IMR-90 (cell line): ENCODE results near the gene SEZ6L. TPM values are rescaled to one million over a fixed set of nuclear protein-coding genes. Genes with fewer than 3 reads are reported as not detected.

ENCODE experiments used
- ATAC-seq: fragments of 200-7000 bp; cut with Tn5 transposase; 2 replicates; pipeline ENCODE4 v1.9.1; 2020; ENCODE audit warnings: low read depth, mild to moderate bottlenecking, moderate library complexity
- BruUV-seq: library from RNA; stranded (reverse); fragments of 400-500 nt; replicated peaks from 2 replicates; lab custom pipeline; 2021; lab: Mats Ljungman, UMichigan
- CTCF ChIA-PET: fragments of 300-600 bp; formaldehyde crosslinking; extraction: SDS; loops from one replicate; lab custom pipeline; 2021; ENCODE audit warnings: antibody characterized with exemption; lab: Yijun Ruan, JAX
- POLR2A ChIA-PET: fragments of 300-600 bp; sonication (Branson Sonifier 250); formaldehyde crosslinking; loops from one replicate; lab custom pipeline; 2022; ENCODE audit warnings: antibody characterized with exemption; ENCODE audit not compliant: unreplicated experiment; lab: Charles Lee
- DNase-seq: peaks from one replicate; pipeline ENCODE4 v3.0.0; 2013
- H2AFZ ChIP-seq: replicated peaks from 2 replicates; pipeline ENCODE3; 2013; ENCODE audit warnings: low read length, mild to moderate bottlenecking; ENCODE audit not compliant: poor library complexity
- H2AK5ac ChIP-seq: 2 replicates; pipeline ENCODE4 v1.6.1; 2013; ENCODE audit warnings: low read depth, low read length, inconsistent platforms
- H2AK9ac ChIP-seq: replicated peaks from 2 replicates; pipeline ENCODE3; 2013; ENCODE audit warnings: mild to moderate bottlenecking, low read depth, low read length, moderate library complexity; ENCODE audit not compliant: poor library complexity
- H2BK120ac ChIP-seq: 2 replicates; pipeline ENCODE4 v1.6.1; 2013; ENCODE audit warnings: low read depth, low read length, inconsistent platforms
- H2BK15ac ChIP-seq: 3 replicates; pipeline ENCODE4 v1.6.1; 2013; ENCODE audit warnings: low read depth, low read length, inconsistent platforms
- H2BK20ac ChIP-seq: 2 replicates; pipeline ENCODE4 v1.6.1; 2013; ENCODE audit warnings: low read depth, mild to moderate bottlenecking, inconsistent platforms, low read length, moderate library complexity
- H2BK5ac ChIP-seq: 2 replicates; pipeline ENCODE4 v1.6.1; 2013; ENCODE audit warnings: mild to moderate bottlenecking, low read depth, low read length, inconsistent platforms; ENCODE audit not compliant: poor library complexity, severe bottlenecking
- H3K14ac ChIP-seq: replicated peaks from 2 replicates; pipeline ENCODE4 v1.6.1; 2013; ENCODE audit warnings: low read depth, low read length, inconsistent platforms
- H3K18ac ChIP-seq: 2 replicates; pipeline ENCODE4 v1.6.1; 2013; ENCODE audit warnings: low read depth, low read length, control low read depth
- H3K23ac ChIP-seq: 2 replicates; pipeline ENCODE4 v1.6.1; 2013; ENCODE audit warnings: low read depth, low read length, inconsistent platforms
- H3K27ac ChIP-seq: 2 replicates; pipeline ENCODE4 v1.5.1; 2013; ENCODE audit warnings: mild to moderate bottlenecking, control low read depth, low read length; ENCODE audit not compliant: insufficient read depth
- H3K27me3 ChIP-seq: 2 replicates; pipeline ENCODE4 v1.6.1; 2013; ENCODE audit warnings: low read length; ENCODE audit not compliant: control insufficient read depth, insufficient read depth
- H3K36me3 ChIP-seq: 2 replicates; pipeline ENCODE4 v1.6.1; 2013; ENCODE audit warnings: low read length, mixed read lengths; ENCODE audit not compliant: control insufficient read depth, insufficient read depth
- H3K4ac ChIP-seq: 2 replicates; pipeline ENCODE4 v1.6.1; 2013; ENCODE audit warnings: low read depth, low read length, inconsistent platforms
- H3K4me1 ChIP-seq: 2 replicates; pipeline ENCODE4 v1.6.1; 2013; ENCODE audit warnings: low read length, mixed read lengths; ENCODE audit not compliant: control insufficient read depth, insufficient read depth
- H3K4me2 ChIP-seq: 2 replicates; pipeline ENCODE4 v1.6.1; 2013; ENCODE audit warnings: low read depth, mild to moderate bottlenecking, control low read depth, low read length, moderate library complexity
- H3K4me3 ChIP-seq: 2 replicates; pipeline ENCODE4 v1.5.1; 2013; ENCODE audit warnings: low read depth, mild to moderate bottlenecking, control low read depth, low read length, moderate library complexity; ENCODE audit not compliant: insufficient read depth
- H3K56ac ChIP-seq: 2 replicates; pipeline ENCODE4 v1.6.1; 2013; ENCODE audit warnings: low read length, inconsistent platforms; ENCODE audit not compliant: insufficient read depth; ENCODE audit errors: extremely low read depth
- H3K79me1 ChIP-seq, 2 experiments: 2 replicates each; pipeline ENCODE4 v1.6.1; 2013; ENCODE audit warnings: low read length in 2 of 2, inconsistent platforms in 1 of 2, low read depth in 1 of 2
- H3K9ac ChIP-seq: 2 replicates; pipeline ENCODE4 v1.6.1; 2013; ENCODE audit warnings: low read depth, low read length, control low read depth
- H3K9me1 ChIP-seq: 2 replicates; pipeline ENCODE4 v1.6.1; 2013; ENCODE audit warnings: low read length, inconsistent platforms; ENCODE audit not compliant: insufficient read depth
- H3K9me3 ChIP-seq: 2 replicates; pipeline ENCODE4 v1.6.1; 2013; ENCODE audit warnings: low read length; ENCODE audit not compliant: control insufficient read depth, insufficient read depth
- H4K20me1 ChIP-seq: 2 replicates; pipeline ENCODE4 v1.6.1; 2013; ENCODE audit warnings: low read length, inconsistent platforms; ENCODE audit not compliant: insufficient read depth
- H4K5ac ChIP-seq: 2 replicates; pipeline ENCODE4 v1.6.1; 2013; ENCODE audit warnings: mild to moderate bottlenecking, low read depth, low read length, control low read depth
- H4K8ac ChIP-seq, 2 experiments: 2 replicates each; pipeline ENCODE4 v1.6.1; 2013; ENCODE audit warnings: low read depth in 2 of 2, low read length in 2 of 2, control low read depth in 1 of 2, inconsistent platforms in 1 of 2
- H4K91ac ChIP-seq: 2 replicates; pipeline ENCODE4 v1.6.1; 2013; ENCODE audit warnings: low read depth, low read length, inconsistent platforms; ENCODE audit not compliant: insufficient read depth
- BHLHE40 ChIP-seq: fragments of 150-350 bp; IDR thresholded peaks from 2 replicates; pipeline ENCODE4 v1.6.1; 2016; ENCODE audit warnings: mild to moderate bottlenecking, low read depth, low read length
- CHD1 ChIP-seq: IDR thresholded peaks from 2 replicates; pipeline ENCODE4 v1.6.1; 2012; ENCODE audit warnings: low read depth, low read length, improper control_type of control experiment
- CTCF ChIP-seq: conservative IDR thresholded peaks from 2 replicates; pipeline ENCODE4 v1.5.1; 2012; ENCODE audit warnings: mild to moderate bottlenecking, low read depth, low read length, improper control_type of control experiment
- FOS ChIP-seq: fragments of 150-350 bp; IDR thresholded peaks from 2 replicates; pipeline ENCODE4 v1.6.1; 2016; ENCODE audit warnings: low read depth, low read length
- MAFK ChIP-seq: IDR thresholded peaks from 2 replicates; pipeline ENCODE4 v1.6.1; 2012; ENCODE audit warnings: low read depth, low read length, improper control_type of control experiment
- MAZ ChIP-seq: IDR thresholded peaks from 2 replicates; pipeline ENCODE4 v1.6.1; 2012; ENCODE audit warnings: low read depth, mild to moderate bottlenecking, low read length, improper control_type of control experiment, moderate library complexity, borderline replicate concordance
- MXI1 ChIP-seq: IDR thresholded peaks from 2 replicates; pipeline ENCODE4 v1.6.1; 2012; ENCODE audit warnings: low read depth, mild to moderate bottlenecking, low read length, moderate library complexity, borderline replicate concordance
- NFE2L2 ChIP-seq: fragments of 150-350 bp; IDR thresholded peaks from 2 replicates; pipeline ENCODE4 v1.6.1; 2016; ENCODE audit warnings: low read depth, mild to moderate bottlenecking, low read length
- RAD21 ChIP-seq: IDR thresholded peaks from 2 replicates; pipeline ENCODE4 v1.6.1; 2012; ENCODE audit warnings: low read length, improper control_type of control experiment
- RCOR1 ChIP-seq: IDR thresholded peaks from 2 replicates; pipeline ENCODE4 v1.6.1; 2012; ENCODE audit warnings: mild to moderate bottlenecking, low read length, improper control_type of control experiment; ENCODE audit not compliant: insufficient replicate concordance
- SMC3 ChIP-seq: fragments of 150-350 bp; IDR thresholded peaks from 2 replicates; pipeline ENCODE4 v1.6.1; 2016; ENCODE audit warnings: low read depth, mild to moderate bottlenecking, antibody characterized with exemption, low read length, moderate library complexity
- WGBS, 2 experiments: methylation state at CpG; one replicate each; pipeline versions ENCODE4 v1.1.5 to v1.1.7; 2013; ENCODE audit warnings: missing lambda C conversion rate in 2 of 2; ENCODE audit not compliant: insufficient read length in 1 of 2; ENCODE audit errors: extremely low coverage in 2 of 2; 5-methylcytosine and 5-hydroxymethylcytosine counted together
- dilution Hi-C: fragments of 300-500 bp; cut with HindIII; formaldehyde crosslinking; loops from one replicate; pipeline ENCODE4 v1.14.3; 2018; ENCODE audit warnings: low sequenced_read_pairs; ENCODE audit not compliant: unreplicated experiment
- in situ Hi-C: fragments of 300-500 bp; cut with MboI; formaldehyde crosslinking; loops from 3 replicates; pipeline ENCODE4 v1.14.3; 2019; ENCODE audit warnings: low sequenced_read_pairs, inconsistent platforms, mixed read lengths
- intact Hi-C: fragments of 100-400 bp; cut with micrococcal nuclease; formaldehyde crosslinking; loops from 2 replicates; pipeline ENCODE4 v1.10.0; 2022
- polyA plus RNA-seq, 3 experiments: library from polyadenylated mRNA; depleted of rRNA; stranded (reverse); fragments of >200 nt; gene quantifications; 2 replicates each; pipeline ENCODE4 v1.2.3, GENCODE V29; 2012; ENCODE audit warnings: low replicate concordance in 1 of 3
- total RNA-seq: library from RNA; depleted of rRNA; stranded (reverse); fragments of >200 nt; gene quantifications from 2 replicates; pipeline ENCODE4 v1.2.3, GENCODE V29; 2012
- TF ChIP-seq, protein P1 (sequence below): fragments of 150-350 bp; IDR thresholded peaks from 2 replicates; pipeline ENCODE4 v1.6.1; 2016; ENCODE audit warnings: low read depth, mild to moderate bottlenecking, low read length, moderate library complexity, borderline replicate concordance

The SEZ6L gene
- total and polyA plus RNA-seq, 2 of the 4 experiments (the other 2 are of a cell fraction) = not detected

GRCh38 chr22:26226538-26227297 is 57.5 kb downstream of the SEZ6L start:
- 53% methylated on average over 4 of the region's 7 CpGs; no CpG with 5 or more reads in 1 of the 2 experiments for WGBS, 2 experiments
- H3K9me3 ChIP-seq = peaks cover 2% of the 10 kb centered on the region; the same call in 1 of the 2 replicates
- H2BK5ac ChIP-seq = no peak overlapping the region
- H2AFZ ChIP-seq = no peak overlapping the region
- H3K9me1 ChIP-seq = no peaks in the 10 kb centered on the region
- H4K8ac ChIP-seq = no peak overlapping the region
- H2BK15ac ChIP-seq = no peak overlapping the region
- H2AK5ac ChIP-seq = no peak overlapping the region
- no peak overlapping the region for H3K4me3 ChIP-seq
- in situ Hi-C loops = no loop called here
- H2BK20ac ChIP-seq = no peak overlapping the region
- DNase-seq = no peak
- dilution Hi-C loops = no loop called here
- no peak overlapping the region for H3K18ac ChIP-seq
- no peak overlapping the region for H3K9ac ChIP-seq
- H3K4me2 ChIP-seq = no peak overlapping the region
- H2AK9ac ChIP-seq = no peak overlapping the region
- no peak for ATAC-seq
- TF ChIP-seq SMC3 = no peak
- no peak for TF ChIP-seq FOS
- no peak for TF ChIP-seq MAFK
- TF ChIP-seq BHLHE40 = no peak
- no peak for TF ChIP-seq NFE2L2
- TF ChIP-seq MXI1 = no peak
- TF ChIP-seq MAZ = no peak
- no peak for TF ChIP-seq CTCF
- TF ChIP-seq, protein P1, sequence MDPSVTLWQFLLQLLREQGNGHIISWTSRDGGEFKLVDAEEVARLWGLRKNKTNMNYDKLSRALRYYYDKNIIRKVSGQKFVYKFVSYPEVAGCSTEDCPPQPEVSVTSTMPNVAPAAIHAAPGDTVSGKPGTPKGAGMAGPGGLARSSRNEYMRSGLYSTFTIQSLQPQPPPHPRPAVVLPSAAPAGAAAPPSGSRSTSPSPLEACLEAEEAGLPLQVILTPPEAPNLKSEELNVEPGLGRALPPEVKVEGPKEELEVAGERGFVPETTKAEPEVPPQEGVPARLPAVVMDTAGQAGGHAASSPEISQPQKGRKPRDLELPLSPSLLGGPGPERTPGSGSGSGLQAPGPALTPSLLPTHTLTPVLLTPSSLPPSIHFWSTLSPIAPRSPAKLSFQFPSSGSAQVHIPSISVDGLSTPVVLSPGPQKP = no peak
- no peak for TF ChIP-seq RCOR1
- TF ChIP-seq CHD1 = no peak
- TF ChIP-seq RAD21 = no peak
- H3K23ac ChIP-seq = no peak overlapping the region
- no peaks in the 10 kb centered on the region for H3K79me1 ChIP-seq
- CTCF ChIA-PET = no interaction called here
- no peak overlapping the region for H4K5ac ChIP-seq
- no peak overlapping the region for H3K14ac ChIP-seq
- POLR2A ChIA-PET = interaction anchor here (0.6 kb wide), 1 partner anchor 708 kb away, joined by 3 read pairs; no protein-coding TSS in a partner anchor
- H2BK120ac ChIP-seq = no peak overlapping the region
- no peak overlapping the region for H3K27ac ChIP-seq
- H3K27me3 ChIP-seq = no peaks in the 10 kb centered on the region
- intact Hi-C loops = no loop called here
- H4K20me1 ChIP-seq = no peaks in the 10 kb centered on the region
- no peak overlapping the region for H4K91ac ChIP-seq
- no peak overlapping the region for H3K4ac ChIP-seq
- H3K36me3 ChIP-seq = no peaks in the 10 kb centered on the region
- no TSS peak for BruUV-seq
- no peak overlapping the region for H3K56ac ChIP-seq
- no peaks in the 10 kb centered on the region for H3K4me1 ChIP-seq
